ENCODE measurements around the gene CFDP1.

- TF ChIP-seq, protein P1, sequence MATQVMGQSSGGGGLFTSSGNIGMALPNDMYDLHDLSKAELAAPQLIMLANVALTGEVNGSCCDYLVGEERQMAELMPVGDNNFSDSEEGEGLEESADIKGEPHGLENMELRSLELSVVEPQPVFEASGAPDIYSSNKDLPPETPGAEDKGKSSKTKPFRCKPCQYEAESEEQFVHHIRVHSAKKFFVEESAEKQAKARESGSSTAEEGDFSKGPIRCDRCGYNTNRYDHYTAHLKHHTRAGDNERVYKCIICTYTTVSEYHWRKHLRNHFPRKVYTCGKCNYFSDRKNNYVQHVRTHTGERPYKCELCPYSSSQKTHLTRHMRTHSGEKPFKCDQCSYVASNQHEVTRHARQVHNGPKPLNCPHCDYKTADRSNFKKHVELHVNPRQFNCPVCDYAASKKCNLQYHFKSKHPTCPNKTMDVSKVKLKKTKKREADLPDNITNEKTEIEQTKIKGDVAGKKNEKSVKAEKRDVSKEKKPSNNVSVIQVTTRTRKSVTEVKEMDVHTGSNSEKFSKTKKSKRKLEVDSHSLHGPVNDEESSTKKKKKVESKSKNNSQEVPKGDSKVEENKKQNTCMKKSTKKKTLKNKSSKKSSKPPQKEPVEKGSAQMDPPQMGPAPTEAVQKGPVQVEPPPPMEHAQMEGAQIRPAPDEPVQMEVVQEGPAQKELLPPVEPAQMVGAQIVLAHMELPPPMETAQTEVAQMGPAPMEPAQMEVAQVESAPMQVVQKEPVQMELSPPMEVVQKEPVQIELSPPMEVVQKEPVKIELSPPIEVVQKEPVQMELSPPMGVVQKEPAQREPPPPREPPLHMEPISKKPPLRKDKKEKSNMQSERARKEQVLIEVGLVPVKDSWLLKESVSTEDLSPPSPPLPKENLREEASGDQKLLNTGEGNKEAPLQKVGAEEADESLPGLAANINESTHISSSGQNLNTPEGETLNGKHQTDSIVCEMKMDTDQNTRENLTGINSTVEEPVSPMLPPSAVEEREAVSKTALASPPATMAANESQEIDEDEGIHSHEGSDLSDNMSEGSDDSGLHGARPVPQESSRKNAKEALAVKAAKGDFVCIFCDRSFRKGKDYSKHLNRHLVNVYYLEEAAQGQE (IDR thresholded peaks at IDR 0.05; ENCODE audit: insufficient read depth in 1 of 2, low read depth in 2 of 2, low read length in 2 of 2), result no peak
- TF ChIP-seq POLR2AphosphoS5 (IDR thresholded peaks at IDR 0.05; ENCODE audit: low read depth, low read length), result no peak
These were observed 16.3 kb downstream of the CFDP1 start for GRCh38 chr16:75416904-75417565.

Data from PFSK-1 (cell line).